HepG2 (cell line): ENCODE data around the gene ITPK1. TPM values are rescaled to one million over a fixed set of nuclear protein-coding genes. Genes with fewer than 3 reads are reported as not detected.

ENCODE experiments used
- ATAC-seq: fragments of 200-7000 bp; cut with Tn5 transposase; 3 replicates; pipeline ENCODE4 v1.9.1; 2020; ENCODE audit warnings: mild to moderate bottlenecking, moderate library complexity
- BruUV-seq: library from RNA; stranded (reverse); fragments of 400-500 nt; replicated peaks from 2 replicates; lab custom pipeline; 2021; lab: Mats Ljungman, UMichigan
- CTCF ChIA-PET: fragments of 300-600 bp; formaldehyde crosslinking; extraction: SDS; loops from one replicate; lab custom pipeline; 2021; ENCODE audit warnings: low total read pairs, inconsistent platforms, low intra/inter-chr PET ratio; lab: Yijun Ruan, JAX
- POLR2A ChIA-PET: fragments of 350-600 bp; sonication (Branson Sonifier 250); formaldehyde crosslinking; loops from one replicate; lab custom pipeline; 2020; ENCODE audit warnings: antibody characterized with exemption, inconsistent platforms; lab: Yijun Ruan, JAX
- DNase-seq: peaks from one replicate; pipeline ENCODE4 v3.0.0-alpha.2; 2015; ENCODE audit warnings: low spot score
- FAIRE-seq: peaks from 3 replicates; lab custom pipeline; 2011; peaks lifted over from hg19 to GRCh38; lab: Jason Lieb, UNC
- H2AFZ ChIP-seq: one replicate; pipeline ENCODE4 v1.6.1; 2011; ENCODE audit warnings: low read length, inconsistent platforms
- H3K27ac ChIP-seq: fragments of 300-600 bp; 3 replicates; pipeline ENCODE4 v1.8.0; 2011; ENCODE audit warnings: mixed run types, mild to moderate bottlenecking, mixed read lengths, low read length, inconsistent platforms; ENCODE audit not compliant: insufficient read depth; ENCODE audit errors: extremely low read length
- H3K27me3 ChIP-seq, 2 experiments: fragments of 200-600 bp in 1 of 2; 2 replicates in 1 of 2; 3 replicates in 1 of 2; pipeline versions ENCODE4 v1.6.0 to v1.8.0; 2011; ENCODE audit warnings: low read length in 2 of 2, mild to moderate bottlenecking in 2 of 2, moderate library complexity in 2 of 2, inconsistent platforms in 1 of 2; ENCODE audit not compliant: insufficient read depth in 2 of 2, control insufficient read depth in 1 of 2
- H3K36me3 ChIP-seq, 2 experiments: fragments of 200-600 bp in 1 of 2; replicated peaks in 1 of 2; 2 replicates in 1 of 2; 3 replicates in 1 of 2; pipeline versions ENCODE4 v1.5.1 to v1.8.0; 2011; ENCODE audit warnings: low read length in 2 of 2, inconsistent platforms in 1 of 2; ENCODE audit not compliant: insufficient read depth in 2 of 2, control insufficient read depth in 1 of 2
- H3K4me1 ChIP-seq: 2 replicates; pipeline ENCODE4 v1.5.1; 2012; ENCODE audit warnings: low read length, inconsistent platforms; ENCODE audit not compliant: insufficient read depth
- H3K4me2 ChIP-seq: 2 replicates; pipeline ENCODE4 v1.6.0; 2011; ENCODE audit warnings: low read depth, low read length, inconsistent platforms
- H3K4me3 ChIP-seq, 3 experiments: fragments of 200-600 bp in 1 of 3; sonication (generic), shearing (Covaris generic) in 1 of 3; replicated peaks in 1 of 3; 2 replicates each; pipeline ENCODE4 v1.5.1; 2011 to 2016; ENCODE audit warnings: low read length in 3 of 3, inconsistent platforms in 2 of 3, low read depth in 2 of 3, mild to moderate bottlenecking in 2 of 3, control low read depth in 1 of 3, mixed read lengths in 1 of 3; ENCODE audit not compliant: insufficient read depth in 1 of 3
- H3K79me2 ChIP-seq: one replicate; pipeline ENCODE4 v1.6.1; 2011; ENCODE audit warnings: low read length, inconsistent platforms; ENCODE audit not compliant: insufficient read depth
- H3K9ac ChIP-seq: 2 replicates; pipeline ENCODE4 v1.6.0; 2011; ENCODE audit warnings: mild to moderate bottlenecking, low read depth, low read length, inconsistent platforms; ENCODE audit not compliant: insufficient read depth
- H3K9me3 ChIP-seq: 2 replicates; pipeline ENCODE4 v1.5.1; 2012; ENCODE audit warnings: mild to moderate bottlenecking, low read length
- H4K20me1 ChIP-seq: 2 replicates; pipeline ENCODE4 v1.6.0; 2011; ENCODE audit warnings: inconsistent platforms, mild to moderate bottlenecking, low read length, moderate library complexity; ENCODE audit not compliant: insufficient read depth
- AKNA ChIP-seq: sonication (generic); formaldehyde crosslinking; IDR thresholded peaks from 2 replicates; pipeline ENCODE4 v1.4.0; 2020; ENCODE audit warnings: missing genetic modification reagents, borderline replicate concordance
- ARNT ChIP-seq: fragments of 450-650 bp; IDR thresholded peaks from 2 replicates; pipeline ENCODE4 v1.6.1; 2017
- ARNT2 ChIP-seq: sonication (generic); formaldehyde crosslinking; IDR thresholded peaks from 2 replicates; pipeline ENCODE4 v1.8.0; 2022; ENCODE audit warnings: mild to moderate bottlenecking, low read depth, missing genetic modification reagents, moderate library complexity
- ATF3 ChIP-seq: sonication (generic); formaldehyde crosslinking; IDR thresholded peaks from 2 replicates; pipeline ENCODE4 v1.4.0; 2020; ENCODE audit warnings: missing genetic modification reagents
- EED ChIP-seq: sonication (generic); formaldehyde crosslinking; IDR thresholded peaks from 2 replicates; pipeline ENCODE4 v1.5.0; 2020; ENCODE audit warnings: mild to moderate bottlenecking, missing genetic modification reagents
- FOXP1 ChIP-seq, 2 experiments: fragments of 450-650 bp in 1 of 2; IDR thresholded peaks; 2 replicates each; pipeline ENCODE4 v1.6.1; 2017 to 2018; ENCODE audit warnings: antibody characterized with exemption in 1 of 2
- KAT2B ChIP-seq: fragments of 150-350 bp; IDR thresholded peaks from 2 replicates; pipeline ENCODE4 v1.6.1; 2014; ENCODE audit warnings: low read depth, low read length, borderline replicate concordance
- MLX ChIP-seq: IDR thresholded peaks from 2 replicates; pipeline ENCODE4 v1.6.1; 2016
- RELA ChIP-seq: sonication (generic); formaldehyde crosslinking; IDR thresholded peaks from 2 replicates; pipeline ENCODE4 v1.4.0; 2020; ENCODE audit warnings: missing genetic modification reagents
- SIN3B ChIP-seq: fragments of 150-350 bp; IDR thresholded peaks from 2 replicates; pipeline ENCODE4 v1.6.1; 2014; ENCODE audit warnings: low read length
- ZNF562 ChIP-seq: sonication (generic); formaldehyde crosslinking; IDR thresholded peaks from 2 replicates; pipeline ENCODE4 v1.8.0; 2022; ENCODE audit warnings: missing genetic modification reagents, borderline replicate concordance
- ZNF563 ChIP-seq: sonication (generic); formaldehyde crosslinking; IDR thresholded peaks from 2 replicates; pipeline ENCODE4 v1.8.0; 2022; ENCODE audit warnings: mild to moderate bottlenecking, moderate library complexity, missing genetic modification reagents
- ZNF709 ChIP-seq: sonication (generic); formaldehyde crosslinking; IDR thresholded peaks from 2 replicates; pipeline ENCODE4 v1.5.0; 2020; ENCODE audit warnings: mild to moderate bottlenecking, missing genetic modification reagents
- ZNF737 ChIP-seq: sonication (generic); formaldehyde crosslinking; IDR thresholded peaks from 2 replicates; pipeline ENCODE4 v1.5.0; 2020; ENCODE audit warnings: missing genetic modification reagents, mild to moderate bottlenecking, borderline replicate concordance
- ZNF788 ChIP-seq: sonication (generic); formaldehyde crosslinking; IDR thresholded peaks from 2 replicates; pipeline ENCODE4 v1.5.0; 2020; ENCODE audit warnings: mild to moderate bottlenecking, missing genetic modification reagents, borderline replicate concordance
- WGBS: methylation state at CpG from one replicate; pipeline ENCODE4 v1.1.6; 2017; ENCODE audit warnings: low lambda C conversion rate; 5-methylcytosine and 5-hydroxymethylcytosine counted together
- in situ Hi-C: cut with HindIII; loops from 2 replicates; pipeline ENCODE4 v1.10.0; 2017; ENCODE audit warnings: low pct_unique_long_range_greater_than_20kb; ENCODE audit not compliant: extremely low pct_ligation_motif_present
- intact Hi-C: fragments of 100-400 bp; cut with micrococcal nuclease; formaldehyde crosslinking; loops from one replicate; pipeline ENCODE4 v1.10.0; 2022; ENCODE audit not compliant: unreplicated experiment
- polyA plus RNA-seq, 8 experiments: library from polyadenylated mRNA; depleted of rRNA in 3 of 8; stranded (reverse) in 7 of 8; unstranded in 1 of 8; fragments of >200 nt; fragmentation: Illumina TruSeq in 4 of 8; extraction: Trizol in 4 of 8; gene quantifications; 2 replicates each; pipeline versions ENCODE4 v1.2.1 to v1.2.3, GENCODE V29; 2011 to 2016; ENCODE audit warnings: low read depth in 4 of 8, missing spikeins in 1 of 8, mixed read lengths in 1 of 8; ENCODE audit not compliant: insufficient read depth in 1 of 8
- total RNA-seq, 5 experiments: library from RNA; depleted of rRNA; stranded (reverse); fragments of >200 nt; fragmentation: Illumina TruSeq; extraction: Trizol; gene quantifications; 2 replicates each; pipeline ENCODE4 v1.2.3, GENCODE V29; 2016; ENCODE audit warnings: low read depth in 1 of 5

Gene ITPK1
- total and polyA plus RNA-seq, 2 of the 13 experiments (the other 11 are each of a cell fraction or from before 2014, with no cell fraction given) = 20.5 to 47.5 TPM

GRCh38 chr14:92995620-92996019 lies 120.1 kb downstream of the ITPK1 start:
- in situ Hi-C loops = no loop called here
- H3K9ac ChIP-seq = no peak overlapping the region
- no peak overlapping the region for H3K27ac ChIP-seq
- POLR2A ChIA-PET = no interaction called here
- 96% methylated on average over 9 of the region's 9 CpGs for WGBS
- peaks cover 0 to 6% of the 10 kb centered on the region in 2 experiments; a peak in 2 of 5 replicates for H3K36me3 ChIP-seq
- ATAC-seq (no peak), DNase-seq (no peak), FAIRE-seq (no peak)
- CTCF ChIA-PET = no interaction called here
- BruUV-seq = no TSS peak
- H3K9me3 ChIP-seq = no peaks in the 10 kb centered on the region
- no peak overlapping the region for H3K4me2 ChIP-seq
- intact Hi-C loops = no loop called here
- H2AFZ ChIP-seq = no peak overlapping the region
- TF ChIP-seq MLX (CRISPR knock-in tag) (no peak), KAT2B (no peak), FOXP1 (IDR thresholded peaks at IDR 0.05) (no peak), FOXP1 (CRISPR knock-in tag; IDR thresholded peaks at IDR 0.05) (no peak), ZNF737 (CRISPR knock-in tag) (no peak), SIN3B (no peak), ARNT2 (CRISPR knock-in tag) (no peak), EED (CRISPR knock-in tag) (no peak), ZNF563 (no peak)
- no peaks in the 10 kb centered on the region for H3K27me3 ChIP-seq
- H3K79me2 ChIP-seq = no peaks in the 10 kb centered on the region
- H3K4me3 ChIP-seq = no peak overlapping the region
- peaks cover 39% of the 10 kb centered on the region for H3K4me1 ChIP-seq
- no peaks in the 10 kb centered on the region for H4K20me1 ChIP-seq

GRCh38 chr14:92994942-92995341 lies 120.8 kb downstream of the ITPK1 start:
- in situ Hi-C loops = no loop called here
- Histone ChIP-seq H4K20me1 (no peaks in the 10 kb centered on the region), H2AFZ (no peak overlapping the region), H3K4me2 (no peak overlapping the region), H3K9ac (no peak overlapping the region), H3K27me3 (no peaks in the 10 kb centered on the region), H3K79me2 (no peaks in the 10 kb centered on the region), H3K4me3 (no peak overlapping the region), H3K27ac (no peak overlapping the region), H3K9me3 (no peaks in the 10 kb centered on the region), H3K36me3 (peaks cover 0 to 6% of the 10 kb centered on the region in 2 experiments; a peak in 2 of 5 replicates), H3K4me1 (peaks cover 44% of the 10 kb centered on the region)
- ChIA-PET POLR2A (no interaction called here), CTCF (no interaction called here)
- 97% methylated on average over 5 of the region's 11 CpGs for WGBS
- no TSS peak for BruUV-seq
- FAIRE-seq = no peak
- ATAC-seq = no peak
- DNase-seq = no peak
- intact Hi-C loops = no loop called here
- no peak for TF ChIP-seq ARNT
- TF ChIP-seq ZNF562 (CRISPR knock-in tag) = no peak
- TF ChIP-seq AKNA (CRISPR knock-in tag) = no peak
- TF ChIP-seq RELA (CRISPR knock-in tag) = no peak
- no peak for TF ChIP-seq ZNF709 (CRISPR knock-in tag)
- TF ChIP-seq ATF3 (CRISPR knock-in tag) = no peak
- no peak for TF ChIP-seq ZNF788
